LNCaP clone FGC (cell line): ENCODE data around the gene VAC14.

Experiments
- DNase-seq: peaks from one replicate; pipeline ENCODE4 v3.0.0-alpha.2; 2011; ENCODE audit warnings: low read depth
- H3K4me3 ChIP-seq: 2 replicates; pipeline ENCODE4 v1.5.1; 2011; ENCODE audit warnings: mild to moderate bottlenecking, low read depth, low read length, control low read depth
- TF ChIP-seq, protein P1 (sequence below): IDR thresholded peaks from 2 replicates; pipeline ENCODE4 v1.5.1; 2012; ENCODE audit warnings: mild to moderate bottlenecking; ENCODE audit not compliant: control insufficient read depth, insufficient read depth; ENCODE audit errors: extremely low read depth

VAC14 gene

DNA sequence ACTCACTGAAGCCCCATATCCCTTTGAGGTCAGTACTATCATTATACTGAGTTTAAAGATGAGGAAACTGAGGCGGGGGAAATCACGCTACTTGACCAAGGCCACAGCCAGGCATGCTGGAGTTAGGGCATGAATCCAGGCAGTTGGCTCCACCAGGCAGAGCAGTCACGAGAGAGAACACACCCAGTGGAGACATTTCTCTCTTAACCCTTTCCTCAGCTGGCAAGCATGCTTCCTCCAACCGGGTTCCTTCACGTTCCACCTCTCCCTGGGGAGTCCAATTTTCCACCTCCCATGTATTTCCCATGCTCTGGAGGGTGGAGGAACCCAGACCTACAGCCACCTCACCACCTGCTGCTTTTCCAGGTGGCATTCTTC lies 32.8 kb downstream of the VAC14 start:
- DNase-seq: no peak
- TF ChIP-seq, protein P1, sequence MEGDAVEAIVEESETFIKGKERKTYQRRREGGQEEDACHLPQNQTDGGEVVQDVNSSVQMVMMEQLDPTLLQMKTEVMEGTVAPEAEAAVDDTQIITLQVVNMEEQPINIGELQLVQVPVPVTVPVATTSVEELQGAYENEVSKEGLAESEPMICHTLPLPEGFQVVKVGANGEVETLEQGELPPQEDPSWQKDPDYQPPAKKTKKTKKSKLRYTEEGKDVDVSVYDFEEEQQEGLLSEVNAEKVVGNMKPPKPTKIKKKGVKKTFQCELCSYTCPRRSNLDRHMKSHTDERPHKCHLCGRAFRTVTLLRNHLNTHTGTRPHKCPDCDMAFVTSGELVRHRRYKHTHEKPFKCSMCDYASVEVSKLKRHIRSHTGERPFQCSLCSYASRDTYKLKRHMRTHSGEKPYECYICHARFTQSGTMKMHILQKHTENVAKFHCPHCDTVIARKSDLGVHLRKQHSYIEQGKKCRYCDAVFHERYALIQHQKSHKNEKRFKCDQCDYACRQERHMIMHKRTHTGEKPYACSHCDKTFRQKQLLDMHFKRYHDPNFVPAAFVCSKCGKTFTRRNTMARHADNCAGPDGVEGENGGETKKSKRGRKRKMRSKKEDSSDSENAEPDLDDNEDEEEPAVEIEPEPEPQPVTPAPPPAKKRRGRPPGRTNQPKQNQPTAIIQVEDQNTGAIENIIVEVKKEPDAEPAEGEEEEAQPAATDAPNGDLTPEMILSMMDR: no peak
- H3K4me3 ChIP-seq: no peak overlapping the region

DNA sequence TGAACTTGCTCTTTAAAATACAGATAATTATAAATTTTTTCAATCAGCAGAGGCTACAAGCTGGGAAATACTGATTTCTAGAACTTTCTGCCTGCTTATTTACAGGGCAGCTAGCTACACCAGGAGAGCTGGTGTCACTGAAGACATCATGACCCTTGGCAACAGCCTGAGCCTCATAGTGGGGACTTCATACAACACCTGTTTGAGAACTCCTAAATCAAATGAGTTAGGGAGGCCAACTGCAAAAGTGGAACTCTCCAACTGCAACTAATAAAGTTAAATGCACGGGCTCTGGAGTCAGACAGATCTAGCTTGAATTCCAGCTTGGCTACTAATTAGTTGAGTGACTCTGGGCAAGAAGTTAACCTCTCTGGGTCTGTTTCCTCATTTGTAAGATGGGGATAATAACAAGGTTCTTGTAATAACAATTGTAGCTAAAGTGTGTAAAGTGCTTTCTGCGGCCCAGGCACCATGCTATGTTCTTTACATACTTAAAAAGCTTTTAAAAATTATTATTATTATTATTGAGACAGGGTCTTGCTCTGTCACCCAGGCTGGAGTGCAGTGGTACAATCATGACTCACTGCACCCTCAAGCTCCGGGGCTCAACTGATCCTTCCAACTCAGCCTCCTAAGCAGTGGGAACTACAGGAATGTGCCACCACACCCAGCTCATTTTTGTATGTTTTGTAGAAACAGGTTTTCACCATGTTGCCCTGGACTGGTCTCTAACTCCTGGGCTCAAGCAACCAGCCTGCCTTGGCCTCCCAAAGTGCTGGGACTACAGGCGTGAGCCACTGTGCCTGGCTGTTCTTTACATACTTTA lies 33.4 kb downstream of the VAC14 start:
- TF ChIP-seq, protein P1: no peak
- H3K4me3 ChIP-seq: no peak overlapping the region
- DNase-seq: no peak

- no peak for DNase-seq
- no peak overlapping the region for H3K4me3 ChIP-seq
- TF ChIP-seq, protein P1: no peak
Observed at GRCh38 chr16:70766658-70767057, 34.3 kb downstream of the VAC14 start.

- TF ChIP-seq, protein P1: no peak
- no peak for DNase-seq
- H3K4me3 ChIP-seq: no peak overlapping the region
Observed at GRCh38 chr16:70766176-70766575, 34.8 kb downstream of the VAC14 start.

- H3K4me3 ChIP-seq: no peak overlapping the region
- TF ChIP-seq, protein P1: no peak
- DNase-seq: no peak
Observed at GRCh38 chr16:70765491-70765890, 35.5 kb downstream of the VAC14 start.

- TF ChIP-seq, protein P1: no peak
- no peak overlapping the region for H3K4me3 ChIP-seq
- DNase-seq: no peak
Observed at GRCh38 chr16:70764632-70765031, 36.3 kb downstream of the VAC14 start.

- no peak for DNase-seq
- TF ChIP-seq, protein P1: no peak
- no peak overlapping the region for H3K4me3 ChIP-seq
Observed at GRCh38 chr16:70760221-70760620, 40.7 kb downstream of the VAC14 start.
